Colonic mucosa (tissue), 4 donors: ENCODE data around the gene PKP1. TPM values are rescaled to one million over a fixed set of nuclear protein-coding genes. Genes with fewer than 3 reads are reported as not detected.

Source experiments
- DNase-seq: peaks from one replicate; pipeline ENCODE4 v3.0.0-alpha.2; 2020
- H3K27ac ChIP-seq: fragments of 200-600 bp; one replicate; pipeline ENCODE4 v1.8.0; 2021
- H3K27me3 ChIP-seq: fragments of 200-600 bp; one replicate; pipeline ENCODE4 v1.8.0; 2021
- H3K36me3 ChIP-seq: fragments of 200-600 bp; one replicate; pipeline ENCODE4 v1.8.0; 2021
- H3K4me1 ChIP-seq: fragments of 200-600 bp; one replicate; pipeline ENCODE4 v1.8.0; 2021; ENCODE audit warnings: mild to moderate bottlenecking
- H3K4me3 ChIP-seq: fragments of 200-600 bp; one replicate; pipeline ENCODE4 v1.8.0; 2021
- H3K9ac ChIP-seq, 2 donors: one replicate each; pipeline ENCODE4 v1.7.0; 2013; ENCODE audit warnings: control low read depth in 2 of 2, low read depth in 2 of 2, low read length in 2 of 2
- H3K9me3 ChIP-seq: fragments of 200-600 bp; one replicate; pipeline ENCODE4 v1.8.0; 2021
- intact Hi-C: fragments of 100-400 bp; cut with DNase I; formaldehyde crosslinking; loops from one replicate; pipeline ENCODE4 v1.14.1; 2022
- total RNA-seq, 2 donors: library from RNA; stranded (reverse); fragmentation: NEBNext Ultra II Directional in 1 of 2; extraction: Animal tissue kit (Norgen Biotek cat#: 25700) in 1 of 2; gene quantifications; one replicate each; pipeline ENCODE4 v1.2.1, GENCODE V29; 2021
- TF ChIP-seq, protein P1 (sequence below): fragments of 200-600 bp; IDR thresholded peaks from one replicate; pipeline ENCODE4 v1.8.0; 2022; ENCODE audit warnings: antibody characterized with exemption, mild to moderate bottlenecking
- donor health status: healthy.
- donor health status: DM: no; HTN: no; CAD: no.
- donor health status: DM: no; HTN: no; CAD: no.

The PKP1 gene
- total RNA-seq, 2 donors from 2014 or later = 0.54 to 0.74 TPM

- no peaks in the 10 kb centered on the region for H3K4me1 ChIP-seq
- no peaks in the 10 kb centered on the region for H3K27me3 ChIP-seq
- intact Hi-C loops = no loop called here
- no peaks in the 10 kb centered on the region for H3K9me3 ChIP-seq
- H3K9ac ChIP-seq = no peak overlapping the region
- TF ChIP-seq, protein P1, sequence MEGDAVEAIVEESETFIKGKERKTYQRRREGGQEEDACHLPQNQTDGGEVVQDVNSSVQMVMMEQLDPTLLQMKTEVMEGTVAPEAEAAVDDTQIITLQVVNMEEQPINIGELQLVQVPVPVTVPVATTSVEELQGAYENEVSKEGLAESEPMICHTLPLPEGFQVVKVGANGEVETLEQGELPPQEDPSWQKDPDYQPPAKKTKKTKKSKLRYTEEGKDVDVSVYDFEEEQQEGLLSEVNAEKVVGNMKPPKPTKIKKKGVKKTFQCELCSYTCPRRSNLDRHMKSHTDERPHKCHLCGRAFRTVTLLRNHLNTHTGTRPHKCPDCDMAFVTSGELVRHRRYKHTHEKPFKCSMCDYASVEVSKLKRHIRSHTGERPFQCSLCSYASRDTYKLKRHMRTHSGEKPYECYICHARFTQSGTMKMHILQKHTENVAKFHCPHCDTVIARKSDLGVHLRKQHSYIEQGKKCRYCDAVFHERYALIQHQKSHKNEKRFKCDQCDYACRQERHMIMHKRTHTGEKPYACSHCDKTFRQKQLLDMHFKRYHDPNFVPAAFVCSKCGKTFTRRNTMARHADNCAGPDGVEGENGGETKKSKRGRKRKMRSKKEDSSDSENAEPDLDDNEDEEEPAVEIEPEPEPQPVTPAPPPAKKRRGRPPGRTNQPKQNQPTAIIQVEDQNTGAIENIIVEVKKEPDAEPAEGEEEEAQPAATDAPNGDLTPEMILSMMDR = no peak
- no peak for DNase-seq
- no peaks in the 10 kb centered on the region for H3K36me3 ChIP-seq
- no peak overlapping the region for H3K4me3 ChIP-seq
- no peak overlapping the region for H3K27ac ChIP-seq
Measured at GRCh38 chr1:201349092-201349491, 65.8 kb downstream of the PKP1 start.

DNA sequence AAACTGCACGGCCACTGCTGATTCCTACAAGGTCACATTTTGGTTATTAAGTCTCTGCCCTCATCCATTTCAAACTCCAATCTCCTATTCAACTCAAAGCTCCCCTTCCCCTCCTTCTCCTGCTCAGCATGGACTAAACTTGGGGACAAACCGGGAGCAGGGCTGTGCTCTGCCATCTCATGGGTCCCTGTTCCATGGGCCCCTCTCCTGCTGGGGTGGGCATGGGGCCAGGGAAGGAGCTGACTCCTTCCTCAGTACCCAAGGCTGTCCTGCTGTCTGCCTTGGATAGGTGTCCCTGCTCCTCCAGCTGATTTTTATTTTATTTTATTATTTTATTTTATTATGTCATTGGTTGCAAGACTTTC is 67.0 kb downstream of the PKP1 start:
- intact Hi-C loops = no loop called here
- H3K4me3 ChIP-seq = no peak overlapping the region
- H3K27ac ChIP-seq = no peak overlapping the region
- no peak overlapping the region for H3K9ac ChIP-seq
- no peaks in the 10 kb centered on the region for H3K9me3 ChIP-seq
- H3K27me3 ChIP-seq = no peaks in the 10 kb centered on the region
- DNase-seq = no peak
- H3K36me3 ChIP-seq = no peaks in the 10 kb centered on the region
- TF ChIP-seq, protein P1 = no peak
- H3K4me1 ChIP-seq = no peaks in the 10 kb centered on the region

GRCh38 chr1:201350884-201351283 is 67.6 kb downstream of the PKP1 start:
- TF ChIP-seq, protein P1 = no peak
- Histone ChIP-seq H3K27me3 (no peaks in the 10 kb centered on the region), H3K9ac (no peak overlapping the region), H3K4me3 (no peak overlapping the region), H3K4me1 (no peaks in the 10 kb centered on the region), H3K9me3 (no peaks in the 10 kb centered on the region), H3K27ac (no peak overlapping the region), H3K36me3 (no peaks in the 10 kb centered on the region)
- intact Hi-C loops = no loop called here
- DNase-seq = no peak

GRCh38 chr1:201351617-201352016 is 68.3 kb downstream of the PKP1 start:
- no peak for DNase-seq
- intact Hi-C loops = no loop called here
- Histone ChIP-seq H3K9me3 (no peaks in the 10 kb centered on the region), H3K36me3 (no peaks in the 10 kb centered on the region), H3K27me3 (no peaks in the 10 kb centered on the region), H3K4me3 (no peak overlapping the region), H3K9ac (no peak overlapping the region), H3K4me1 (no peaks in the 10 kb centered on the region), H3K27ac (no peak overlapping the region)
- TF ChIP-seq, protein P1 = no peak

GRCh38 chr1:201353186-201353940 is 70.1 kb downstream of the PKP1 start:
- Histone ChIP-seq H3K4me1 (no peaks in the 10 kb centered on the region), H3K27me3 (no peaks in the 10 kb centered on the region), H3K9ac (no peak overlapping the region), H3K27ac (no peak overlapping the region), H3K9me3 (no peaks in the 10 kb centered on the region), H3K4me3 (no peak overlapping the region), H3K36me3 (no peaks in the 10 kb centered on the region)
- peak; percentile 28 for DNase-seq
- TF ChIP-seq, protein P1 = no peak
- intact Hi-C loops = no loop called here
